GM19023 (cell line): ENCODE measurements around the gene CTNND2.
A peak's percentile ranks its signal among the peaks of the same experiment; 100 is the strongest.

Experiments
- ATAC-seq: cut with Tn5 transposase; IDR thresholded peaks from one replicate; pipeline ENCODE4 v1.9.1; 2021; ENCODE audit warnings: mild to moderate bottlenecking, moderate library complexity; ENCODE audit not compliant: unreplicated experiment

CTNND2 gene

DNA sequence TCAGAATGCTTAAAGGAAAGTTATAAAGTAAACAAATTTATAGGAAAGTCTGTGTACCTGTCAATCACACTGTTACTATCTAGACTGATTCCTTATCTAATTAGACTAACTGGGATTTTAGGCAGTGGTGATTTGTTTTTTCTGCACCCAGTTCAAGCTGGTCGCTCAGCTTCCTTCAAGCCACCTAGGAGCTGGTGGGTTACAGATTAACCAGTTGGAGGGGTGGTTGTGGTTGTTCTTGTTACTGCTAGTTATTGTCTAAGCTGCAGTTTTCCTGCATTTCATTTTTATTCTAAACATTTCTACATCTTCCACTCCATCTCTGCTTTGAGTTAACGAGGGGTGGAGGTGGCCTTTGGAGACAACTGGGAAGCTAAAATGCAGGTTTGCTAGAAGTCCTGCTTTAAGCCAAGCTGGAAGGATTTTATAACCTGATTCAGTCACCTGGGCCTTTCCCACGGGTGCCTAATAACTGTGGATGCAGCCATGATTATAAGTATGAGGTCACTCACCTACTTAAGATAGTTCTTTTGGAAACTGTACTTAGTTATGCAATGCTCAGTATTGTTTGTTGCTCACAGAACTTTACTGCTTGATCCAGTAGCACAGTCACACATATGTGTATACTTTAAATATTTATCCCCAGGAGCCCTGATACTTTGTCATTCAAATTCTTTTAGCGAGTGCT, 839.3 kb downstream of the CTNND2 start:
- ATAC-seq = no peak

DNA sequence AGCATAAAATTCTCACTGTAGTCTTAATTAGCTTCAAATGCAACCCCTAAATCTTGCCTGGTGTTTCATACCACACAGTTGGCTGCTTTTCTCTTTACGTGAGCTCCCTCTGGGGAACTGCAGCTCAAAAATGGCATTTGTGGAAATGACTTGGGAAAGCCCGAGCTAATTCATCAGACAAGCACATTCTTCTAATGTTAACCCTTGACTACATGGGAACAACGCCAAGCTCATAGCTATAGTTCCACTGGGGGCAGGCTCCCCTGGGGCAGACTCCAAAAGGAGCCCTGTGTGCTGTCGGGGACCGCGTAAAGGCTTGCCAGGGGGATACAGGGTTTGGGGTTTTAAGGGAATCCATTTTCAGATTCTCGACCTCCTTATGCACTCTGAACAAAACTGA, 841.8 kb downstream of the CTNND2 start:
- no peak for ATAC-seq

GRCh38 chr5:11056560-11056959, 847.7 kb downstream of the CTNND2 start:
- no peak for ATAC-seq

- ATAC-seq = no peak
Measured at GRCh38 chr5:11054014-11054413, 850.2 kb downstream of the CTNND2 start.

- ATAC-seq = no peak
Measured at GRCh38 chr5:11052871-11053270, 851.4 kb downstream of the CTNND2 start.

DNA sequence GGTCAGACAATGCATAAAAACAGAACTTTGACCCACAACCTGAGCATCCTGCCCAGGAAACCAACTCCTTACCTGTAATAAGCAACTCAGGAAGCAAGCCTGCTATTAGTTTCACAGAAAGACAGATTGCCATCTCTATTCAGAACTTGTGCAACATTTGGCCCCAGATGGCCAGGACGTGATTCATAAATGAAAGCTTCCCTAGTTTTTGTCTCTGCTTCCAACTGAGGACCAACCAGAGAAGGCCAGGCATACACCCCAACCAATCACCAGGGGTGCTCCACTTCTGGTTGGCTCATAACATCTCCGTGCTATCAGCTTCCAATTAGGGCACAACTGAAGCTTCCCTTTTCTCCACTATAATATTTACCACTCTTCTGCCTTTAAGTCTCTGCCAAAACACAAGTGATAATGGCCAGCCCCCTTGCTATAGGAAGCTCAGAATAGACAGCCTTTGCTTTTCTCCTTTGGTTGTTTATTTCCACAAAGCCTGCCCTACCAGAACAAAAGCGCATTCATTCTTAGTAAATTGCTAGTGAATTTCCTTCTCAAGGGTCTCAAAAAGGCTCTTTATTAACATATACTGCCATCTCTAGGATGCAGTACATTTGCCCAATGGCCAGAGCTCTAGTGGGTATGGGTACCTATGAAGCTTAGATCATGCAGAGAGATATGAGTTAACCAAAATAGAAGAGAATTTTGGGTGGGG, 853.5 kb downstream of the CTNND2 start:
- no peak for ATAC-seq

DNA sequence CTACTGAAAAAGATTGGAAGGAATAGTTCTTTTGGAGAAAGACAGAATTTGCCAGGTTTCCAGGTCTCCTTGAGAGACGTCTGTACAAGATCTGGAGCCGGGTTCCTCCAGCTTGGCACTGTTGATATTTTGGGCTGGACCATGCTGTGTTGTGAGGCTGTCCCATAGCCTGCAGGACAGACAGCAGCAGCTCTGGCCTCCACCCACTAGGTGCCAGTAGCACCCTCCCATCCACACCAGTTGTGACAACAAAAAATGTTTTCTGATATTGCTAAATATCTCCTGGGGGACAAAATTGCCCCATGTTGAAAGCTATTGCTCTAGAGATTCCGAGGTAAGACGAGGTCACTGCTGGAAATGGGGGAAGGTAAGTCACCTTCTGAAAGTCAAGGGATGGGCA, 855.5 kb downstream of the CTNND2 start:
- no peak for ATAC-seq

GRCh38 chr5:11047625-11048024, 856.6 kb downstream of the CTNND2 start:
- ATAC-seq = no peak

DNA sequence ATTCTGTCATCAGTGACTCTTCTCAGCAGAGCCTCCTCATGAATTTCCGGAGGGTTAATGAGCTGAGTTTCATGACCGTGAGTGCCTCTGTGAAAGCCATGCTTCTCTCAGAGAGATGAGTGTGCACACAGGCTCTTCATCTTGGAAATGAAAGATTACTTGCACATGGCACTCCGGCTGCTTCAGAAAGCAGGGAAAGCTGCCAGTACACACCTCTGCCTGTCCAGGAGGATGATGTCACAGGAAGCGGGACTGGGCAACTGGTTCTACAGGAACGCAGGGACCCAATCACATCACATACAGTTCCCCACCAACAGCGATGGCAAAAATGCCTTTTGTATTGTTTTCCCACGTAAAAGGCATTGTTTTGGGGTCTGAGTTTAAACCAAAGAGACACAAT, 857.2 kb downstream of the CTNND2 start:
- ATAC-seq = no peak

DNA sequence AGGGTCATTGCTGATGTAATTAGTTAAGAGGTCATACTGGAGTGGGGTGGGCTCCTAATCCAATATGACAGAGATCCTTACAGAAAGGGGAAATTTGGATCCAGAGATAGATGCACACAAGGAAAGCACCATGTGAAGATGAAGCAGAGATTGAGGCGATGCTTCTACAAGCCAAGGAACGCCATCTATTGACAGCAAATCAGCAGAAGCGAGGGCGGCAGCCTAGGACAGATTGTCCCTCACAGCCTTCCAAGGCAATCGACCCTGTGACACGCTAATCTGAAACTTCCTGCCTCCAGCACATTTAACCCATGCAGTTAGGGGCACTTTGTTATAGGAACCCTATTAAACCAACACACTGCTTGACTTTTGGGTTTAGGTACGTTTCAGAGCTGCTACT, 858.1 kb downstream of the CTNND2 start:
- no peak for ATAC-seq

DNA sequence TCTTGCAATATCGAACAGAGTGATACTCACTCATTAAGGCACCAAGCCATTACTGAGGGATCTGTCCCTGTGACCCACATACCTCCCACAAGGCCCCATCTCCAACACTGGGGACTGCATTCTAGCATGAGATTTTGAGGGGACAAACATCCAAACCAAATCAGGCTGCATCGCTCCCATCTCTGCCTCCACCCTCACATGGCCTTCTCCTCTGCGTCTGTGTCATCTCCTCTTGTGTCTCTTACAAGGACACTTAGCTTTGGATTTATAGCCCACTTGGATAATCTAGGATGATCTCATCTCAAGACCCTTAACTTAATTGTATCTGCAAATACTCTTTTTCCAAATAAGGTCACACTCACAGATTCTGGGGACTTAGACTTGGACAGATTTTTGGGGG, 858.8 kb downstream of the CTNND2 start:
- no peak for ATAC-seq

DNA sequence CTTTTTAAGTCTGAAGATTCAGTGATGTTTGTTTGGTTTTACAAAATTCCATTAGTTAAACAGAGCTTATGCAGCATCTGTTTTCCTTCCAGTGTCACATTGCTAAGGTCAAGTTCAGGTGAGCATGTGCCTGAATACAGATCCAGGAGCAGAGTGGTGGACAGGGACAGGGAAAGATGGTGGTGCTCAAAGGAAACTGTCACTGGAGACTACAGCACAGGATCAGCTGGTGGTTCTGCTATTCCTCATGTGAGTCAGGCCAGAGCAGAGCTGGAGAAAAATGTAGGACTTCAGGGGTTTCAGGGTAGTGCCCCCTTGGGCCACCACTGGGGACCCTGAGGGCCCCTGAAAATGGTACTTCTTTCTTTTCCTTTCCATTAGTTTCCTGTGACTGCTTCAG, 859.7 kb downstream of the CTNND2 start:
- no peak for ATAC-seq

- ATAC-seq = no peak
Measured at GRCh38 chr5:11043881-11044280, 860.4 kb downstream of the CTNND2 start.

DNA sequence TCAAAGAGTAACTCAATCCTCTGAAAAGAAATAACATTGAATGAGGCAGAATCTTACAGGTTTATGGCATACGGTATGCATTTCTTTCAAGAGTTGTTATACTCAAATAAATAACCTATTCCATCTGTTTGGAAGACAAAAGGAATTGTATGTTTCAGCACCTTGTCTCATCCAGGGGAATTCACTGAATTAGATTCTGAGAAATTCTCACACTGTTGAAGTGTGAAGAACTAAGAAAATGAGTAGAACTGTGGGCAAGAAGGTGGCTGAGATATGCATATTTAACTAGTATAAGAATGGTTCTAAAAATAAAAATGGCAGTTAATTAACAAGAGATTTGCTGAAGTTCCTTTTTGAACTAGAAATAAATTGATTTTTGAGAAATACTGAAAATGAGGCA, 863.9 kb downstream of the CTNND2 start:
- ATAC-seq = no peak

- no peak for ATAC-seq
Measured at GRCh38 chr5:11038772-11039171, 865.5 kb downstream of the CTNND2 start.

DNA sequence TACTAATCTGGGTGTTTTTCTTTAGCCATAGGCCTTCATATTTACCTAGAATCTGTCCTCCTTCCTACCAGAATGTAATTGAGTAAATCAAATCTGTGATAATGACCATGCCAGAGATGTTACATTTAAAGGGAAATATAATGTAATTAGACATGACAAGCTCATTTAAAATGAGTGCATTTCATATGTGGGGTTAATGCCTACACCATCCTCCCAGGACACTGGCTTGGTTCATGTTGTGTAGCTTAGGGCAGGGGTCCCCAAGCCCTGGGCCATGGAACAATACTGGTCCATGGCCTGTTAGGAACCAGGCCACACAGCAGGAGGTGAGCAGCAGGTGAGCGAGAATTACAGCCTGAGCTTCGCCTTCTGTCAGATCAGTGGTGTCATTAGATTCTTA, 866.3 kb downstream of the CTNND2 start:
- ATAC-seq = no peak

DNA sequence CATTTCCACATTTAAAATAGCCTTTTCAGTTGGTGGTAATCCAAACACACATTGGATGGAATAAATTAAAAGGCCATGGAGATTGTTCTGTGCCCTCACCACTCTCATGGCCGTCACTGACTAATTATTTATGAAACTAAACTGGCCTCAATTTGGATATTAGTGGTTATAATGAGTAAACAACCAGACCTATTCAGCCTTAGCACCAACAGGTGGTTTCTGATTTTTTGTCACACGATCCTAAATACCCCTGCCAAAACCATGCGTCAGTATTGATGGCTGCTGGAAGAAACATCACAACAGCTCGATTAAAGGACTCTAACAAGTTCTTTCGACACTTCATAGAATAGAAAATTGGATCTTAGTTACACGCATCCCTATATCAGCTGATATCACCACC, 867.2 kb downstream of the CTNND2 start:
- ATAC-seq = peak; percentile 52

- no peak for ATAC-seq
Measured at GRCh38 chr5:11030671-11031070, 873.6 kb downstream of the CTNND2 start.

GRCh38 chr5:11027660-11028059, 876.6 kb downstream of the CTNND2 start:
- ATAC-seq = peak; percentile 73

DNA sequence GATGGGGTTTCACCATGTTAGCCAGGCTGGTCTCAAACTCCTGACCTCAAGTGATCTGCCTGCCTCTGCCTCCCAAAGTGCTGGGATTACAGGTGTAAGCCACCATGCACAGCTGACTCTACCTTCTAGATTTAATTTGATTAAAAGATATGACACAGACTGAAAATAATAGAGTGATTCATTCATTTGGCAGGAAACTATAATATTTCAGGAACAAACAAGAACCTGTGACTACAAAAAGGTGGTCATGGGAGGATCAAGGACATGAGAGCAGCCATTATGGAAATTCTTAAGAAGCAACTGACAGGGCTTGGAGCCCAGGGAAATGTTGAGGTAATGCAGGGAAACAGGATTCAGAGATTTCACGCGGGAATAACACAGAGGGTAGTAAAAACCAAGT, 877.7 kb downstream of the CTNND2 start:
- ATAC-seq = no peak

DNA sequence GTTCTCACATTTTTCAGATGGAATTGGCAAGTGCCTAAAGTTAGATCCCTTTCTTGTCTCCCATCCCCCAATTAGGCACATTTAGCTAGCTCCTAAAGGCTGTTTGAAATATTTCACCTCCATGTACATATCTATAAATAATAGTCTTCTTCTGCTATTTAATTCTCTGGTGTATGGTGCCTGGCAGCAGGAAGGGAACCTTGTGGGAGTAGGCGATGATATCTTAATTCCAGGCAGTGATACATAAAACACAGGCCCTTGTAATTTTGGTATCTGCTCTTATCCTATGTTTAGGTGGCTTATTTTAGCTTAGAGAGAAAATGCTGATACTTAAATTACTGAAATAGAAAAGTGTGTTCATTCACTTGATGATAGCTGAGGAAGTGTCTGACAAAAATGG, 880.3 kb downstream of the CTNND2 start:
- ATAC-seq = no peak

GRCh38 chr5:11013793-11014192, 890.5 kb downstream of the CTNND2 start:
- ATAC-seq = no peak

GRCh38 chr5:11012295-11012694, 892.0 kb downstream of the CTNND2 start:
- ATAC-seq = no peak
